NOMO-1 (cell line): ENCODE measurements around the gene TNFAIP8L1.

ENCODE experiments used
- DNase-seq, 2 experiments: peaks; one replicate each; lab custom pipeline; 2025; ENCODE audit not compliant: unreplicated experiment in 2 of 2; lab: John Stamatoyannopoulos, UW

TNFAIP8L1 gene

GRCh38 chr19:4699826-4700692 is 60.7 kb downstream of the TNFAIP8L1 start:
- no peak for DNase-seq

GRCh38 chr19:4700693-4700970 is 61.3 kb downstream of the TNFAIP8L1 start:
- no peak for DNase-seq

- DNase-seq: no peak
Observed at GRCh38 chr19:4701557-4701956, 62.2 kb downstream of the TNFAIP8L1 start.

- DNase-seq: no peak
Observed at GRCh38 chr19:4702764-4703163, 63.4 kb downstream of the TNFAIP8L1 start.

- no peak for DNase-seq
Observed at GRCh38 chr19:4703671-4704316, 64.5 kb downstream of the TNFAIP8L1 start.

GRCh38 chr19:4704317-4704673 is 65.0 kb downstream of the TNFAIP8L1 start:
- DNase-seq: no peak
